CD4-positive, alpha-beta T cell (primary cell): ENCODE data around the gene ABCF2. TPM values are rescaled to one million over a fixed set of nuclear protein-coding genes. Genes with fewer than 3 reads are reported as not detected.

Source experiments
- ATAC-seq: fragments of 200-7000 bp; cut with Tn5 transposase; one replicate; pipeline ENCODE4 v1.10.0; 2022; ENCODE audit warnings: mild to moderate bottlenecking; ENCODE audit not compliant: poor library complexity
- CTCF ChIA-PET: fragments of 350-600 bp; sonication (Branson Sonifier 250); formaldehyde crosslinking; loops from one replicate; lab custom pipeline; 2021; ENCODE audit warnings: antibody characterized with exemption, inconsistent platforms; lab: Charles Lee
- POLR2A ChIA-PET: fragments of 350-600 bp; sonication (Branson Sonifier 250); formaldehyde crosslinking; loops from one replicate; lab custom pipeline; 2021; ENCODE audit warnings: antibody characterized with exemption, inconsistent platforms; lab: Charles Lee
- DNase-seq, 14 experiments: peaks; one replicate each; pipeline ENCODE4 v3.0.0-alpha.2; 2013 to 2020; ENCODE audit warnings: mixed read lengths in 2 of 14
- H3K27ac ChIP-seq, 2 donors: one replicate each; pipeline versions ENCODE4 v1.5.1 to v1.7.0; 2013; ENCODE audit warnings: low read length in 2 of 2, low read depth in 1 of 2, mild to moderate bottlenecking in 1 of 2
- H3K27me3 ChIP-seq, 2 experiments: 1 replicate in 1 of 2; 2 replicates in 1 of 2; pipeline versions ENCODE4 v1.6.1 to v1.7.0; 2013; ENCODE audit warnings: low read length in 2 of 2, control low read depth in 1 of 2, mild to moderate bottlenecking in 1 of 2, moderate library complexity in 1 of 2; ENCODE audit not compliant: insufficient read depth in 2 of 2, control insufficient read depth in 1 of 2
- H3K36me3 ChIP-seq: one replicate; pipeline ENCODE4 v1.6.1; 2013; ENCODE audit warnings: low read length, control low read depth; ENCODE audit not compliant: insufficient read depth
- H3K4me1 ChIP-seq: one replicate; pipeline ENCODE4 v1.6.1; 2013; ENCODE audit warnings: low read length, control low read depth; ENCODE audit not compliant: insufficient read depth
- H3K4me3 ChIP-seq: one replicate; pipeline ENCODE4 v1.5.1; 2013; ENCODE audit warnings: mild to moderate bottlenecking, low read length, moderate library complexity
- H3K9me3 ChIP-seq, 2 experiments: 1 replicate in 1 of 2; 2 replicates in 1 of 2; pipeline versions ENCODE4 v1.6.1 to v1.7.0; 2013; ENCODE audit warnings: low read length in 2 of 2, mild to moderate bottlenecking in 2 of 2, control low read depth in 1 of 2, moderate library complexity in 1 of 2; ENCODE audit not compliant: control insufficient read depth in 1 of 2, insufficient read depth in 1 of 2
- H3K27ac Mint-ChIP-seq: one replicate; pipeline ENCODE4 v1.8.0; 2020; ENCODE audit warnings: mixed read lengths
- H3K27me3 Mint-ChIP-seq: one replicate; pipeline ENCODE4 v1.8.0; 2021; ENCODE audit warnings: mixed read lengths
- H3K36me3 Mint-ChIP-seq: one replicate; pipeline ENCODE4 v1.8.0; 2021; ENCODE audit warnings: low read depth, mixed read lengths
- H3K4me1 Mint-ChIP-seq: one replicate; pipeline ENCODE4 v1.8.0; 2021; ENCODE audit warnings: low read depth, mixed read lengths
- H3K4me3 Mint-ChIP-seq: one replicate; pipeline ENCODE4 v1.8.0; 2020; ENCODE audit warnings: mild to moderate bottlenecking, mixed read lengths
- H3K9me3 Mint-ChIP-seq: one replicate; pipeline ENCODE4 v1.8.0; 2020; ENCODE audit warnings: mixed read lengths
- CTCF ChIP-seq: fragments of 200-600 bp; IDR thresholded peaks from one replicate; pipeline ENCODE4 v1.8.0; 2022; ENCODE audit warnings: antibody characterized with exemption, mild to moderate bottlenecking
- intact Hi-C, 2 experiments: fragments of 100-400 bp; cut with DNase I in 1 of 2; cut with micrococcal nuclease in 1 of 2; formaldehyde crosslinking; loops; one replicate each; pipeline versions ENCODE4 v1.15.1 to v1.9.0; 2023 to 2025; cut with DNase I, micrococcal nuclease
- total RNA-seq, 174 experiments: library from RNA in 2 of 174; stranded (reverse) in 2 of 174; gene quantifications; one replicate each; pipeline ENCODE4 v1.2.3 and lab custom pipeline; 2021 to 2026

ABCF2 gene
- total RNA-seq, 2 experiments from 2014 or later, result 12.3 to 13.2 TPM

- DNase-seq, result no peak
- Mint-ChIP-seq H3K27me3 (peaks cover 22% of the 10 kb centered on the region), H3K36me3 (no peaks in the 10 kb centered on the region), H3K9me3 (no peaks in the 10 kb centered on the region), H3K4me3 (no peak overlapping the region), H3K4me1 (no peaks in the 10 kb centered on the region), H3K27ac (no peak overlapping the region)
- no peak overlapping the region for H3K4me3 ChIP-seq
- H3K27ac ChIP-seq, result no peak overlapping the region
- CTCF ChIA-PET, result no interaction called here
- H3K27me3 ChIP-seq, result peaks cover 0 to 5% of the 10 kb centered on the region in 2 experiments
- intact Hi-C loops, result loop anchor here in 1 of 2 experiments (10.0 kb wide), 1 partner anchor 895 kb away; no protein-coding TSS in a partner anchor
- H3K4me1 ChIP-seq, result peaks cover 5% of the 10 kb centered on the region
- H3K36me3 ChIP-seq, result no peaks in the 10 kb centered on the region
- no peak for ATAC-seq
- TF ChIP-seq CTCF, result no peak
- H3K9me3 ChIP-seq, result peaks cover 0 to 15% of the 10 kb centered on the region in 2 experiments
- POLR2A ChIA-PET, result no interaction called here
Observed at GRCh38 chr7:151179287-151179860, 47.6 kb downstream of the ABCF2 start.

- H3K36me3 Mint-ChIP-seq, result no peaks in the 10 kb centered on the region
- ChIA-PET CTCF (no interaction called here), POLR2A (no interaction called here)
- no peak overlapping the region for H3K27ac ChIP-seq
- H3K4me1 Mint-ChIP-seq, result no peaks in the 10 kb centered on the region
- no peaks in the 10 kb centered on the region for H3K36me3 ChIP-seq
- H3K27me3 ChIP-seq, result peaks cover 0 to 5% of the 10 kb centered on the region in 2 experiments
- H3K4me3 Mint-ChIP-seq, result no peak overlapping the region
- peaks cover 0 to 16% of the 10 kb centered on the region in 2 experiments for H3K9me3 ChIP-seq
- H3K27ac Mint-ChIP-seq, result no peak overlapping the region
- H3K27me3 Mint-ChIP-seq, result peaks cover 22% of the 10 kb centered on the region
- intact Hi-C loops, result loop anchor here in 1 of 2 experiments (10.0 kb wide), 1 partner anchor 894 kb away; no protein-coding TSS in a partner anchor
- no peak for ATAC-seq
- no peaks in the 10 kb centered on the region for H3K9me3 Mint-ChIP-seq
- H3K4me3 ChIP-seq, result no peak overlapping the region
- H3K4me1 ChIP-seq, result peaks cover 6% of the 10 kb centered on the region
- no peak for DNase-seq
- no peak for TF ChIP-seq CTCF
Observed at GRCh38 chr7:151178831-151179230, 48.2 kb downstream of the ABCF2 start.

- Mint-ChIP-seq H3K4me3 (no peak overlapping the region), H3K36me3 (no peaks in the 10 kb centered on the region), H3K27ac (no peak overlapping the region), H3K27me3 (peaks cover 26% of the 10 kb centered on the region), H3K9me3 (no peaks in the 10 kb centered on the region), H3K4me1 (no peaks in the 10 kb centered on the region)
- CTCF ChIA-PET, result no interaction called here
- intact Hi-C loops, result loop anchor here in 1 of 2 experiments (10.0 kb wide), 1 partner anchor 893 kb away; no protein-coding TSS in a partner anchor
- H3K4me3 ChIP-seq, result no peak overlapping the region
- no peak for TF ChIP-seq CTCF
- peaks cover 6% of the 10 kb centered on the region for H3K4me1 ChIP-seq
- no peak overlapping the region for H3K27ac ChIP-seq
- POLR2A ChIA-PET, result no interaction called here
- ATAC-seq (no peak), DNase-seq (peak in 1 of 14 experiments; percentile 17)
- H3K36me3 ChIP-seq, result no peaks in the 10 kb centered on the region
- H3K9me3 ChIP-seq, result peaks cover 0 to 16% of the 10 kb centered on the region in 2 experiments
- peaks cover 0 to 5% of the 10 kb centered on the region in 2 experiments for H3K27me3 ChIP-seq
Observed at GRCh38 chr7:151178236-151178635, 48.8 kb downstream of the ABCF2 start.
